NK-92 (cell line): Measurements from ENCODE around the gene P2RX1.

ENCODE experiments used
- DNase-seq: peaks from one replicate; lab custom pipeline; 2025; ENCODE audit not compliant: unreplicated experiment; lab: John Stamatoyannopoulos, UW

The P2RX1 gene

GRCh38 chr17:3925684-3926485, 9.6 kb upstream of the P2RX1 start:
- DNase-seq: no peak

GRCh38 chr17:3924512-3925350, 8.5 kb upstream of the P2RX1 start:
- no peak for DNase-seq

GRCh38 chr17:3923466-3924190, 7.4 kb upstream of the P2RX1 start:
- DNase-seq: no peak

GRCh38 chr17:3922765-3923164, 6.5 kb upstream of the P2RX1 start:
- no peak for DNase-seq

GRCh38 chr17:3921502-3922319, 5.4 kb upstream of the P2RX1 start:
- no peak for DNase-seq

- DNase-seq: no peak
Measured at GRCh38 chr17:3921006-3921405, 4.7 kb upstream of the P2RX1 start.

- DNase-seq: no peak
Measured at GRCh38 chr17:3919123-3919624, 2.9 kb upstream of the P2RX1 start.

- DNase-seq: no peak
Measured at GRCh38 chr17:3918372-3919122, 2.3 kb upstream of the P2RX1 start.

GRCh38 chr17:3917391-3917931, 1.2 kb upstream of the P2RX1 start:
- DNase-seq: no peak

- DNase-seq: no peak
Measured at GRCh38 chr17:3916825-3917224, 560 bp upstream of the P2RX1 start.

GRCh38 chr17:3915581-3915994, 677 bp downstream of the P2RX1 start:
- DNase-seq: no peak

GRCh38 chr17:3914312-3914670, 2.0 kb downstream of the P2RX1 start:
- no peak for DNase-seq

GRCh38 chr17:3913531-3914311, 2.5 kb downstream of the P2RX1 start:
- no peak for DNase-seq

- DNase-seq: no peak
Measured at GRCh38 chr17:3912827-3913226, 3.4 kb downstream of the P2RX1 start.

GRCh38 chr17:3911271-3912053, 4.8 kb downstream of the P2RX1 start:
- no peak for DNase-seq

GRCh38 chr17:3910420-3911270, 5.6 kb downstream of the P2RX1 start:
- DNase-seq: no peak

GRCh38 chr17:3909257-3909656, 7.0 kb downstream of the P2RX1 start:
- no peak for DNase-seq
